NCI-H774 (cell line): ENCODE measurements around the gene CSMD2.

Source experiments
- DNase-seq: peaks from one replicate; lab custom pipeline; 2025; lab: John Stamatoyannopoulos, UW

The CSMD2 gene

DNA sequence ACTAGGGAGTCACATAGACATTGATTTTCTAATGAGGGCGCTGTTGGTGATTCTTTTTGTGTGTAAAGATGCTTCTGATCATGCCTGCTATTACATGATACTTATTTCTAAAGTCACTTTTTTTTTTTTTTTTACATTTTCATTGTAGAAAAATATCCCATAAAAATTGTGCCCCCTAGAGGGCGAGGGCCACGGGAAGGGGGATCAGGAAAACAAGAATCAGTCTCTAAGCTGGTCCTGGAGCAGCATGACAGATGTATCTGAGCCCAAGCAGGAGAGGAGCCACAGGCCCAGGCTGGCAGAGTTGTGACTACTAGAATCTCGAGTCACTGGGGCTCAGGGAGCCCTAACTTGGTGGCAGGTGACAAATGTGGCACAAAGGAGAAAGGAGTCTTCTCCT, 664.5 kb downstream of the CSMD2 start:
- DNase-seq: no peak

DNA sequence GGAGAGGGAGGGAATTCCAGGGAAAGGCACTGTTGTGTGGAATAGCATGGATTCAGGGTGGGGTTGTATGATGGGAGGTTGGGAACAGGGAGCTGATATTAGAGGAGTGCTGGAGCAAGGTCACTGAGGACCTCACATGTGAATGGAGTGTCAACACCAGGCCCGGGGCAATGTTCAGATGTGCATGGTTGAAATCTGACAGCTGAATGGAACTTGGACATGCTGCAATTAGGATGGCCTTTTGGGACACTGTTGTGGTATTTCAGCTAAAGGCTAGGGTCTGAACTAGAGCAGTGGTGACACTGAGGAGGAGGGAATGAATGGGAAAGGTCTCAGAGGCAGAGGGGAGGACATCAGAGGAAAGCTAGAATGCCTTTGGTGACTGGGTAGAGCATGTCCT, 667.6 kb downstream of the CSMD2 start:
- DNase-seq: no peak

DNA sequence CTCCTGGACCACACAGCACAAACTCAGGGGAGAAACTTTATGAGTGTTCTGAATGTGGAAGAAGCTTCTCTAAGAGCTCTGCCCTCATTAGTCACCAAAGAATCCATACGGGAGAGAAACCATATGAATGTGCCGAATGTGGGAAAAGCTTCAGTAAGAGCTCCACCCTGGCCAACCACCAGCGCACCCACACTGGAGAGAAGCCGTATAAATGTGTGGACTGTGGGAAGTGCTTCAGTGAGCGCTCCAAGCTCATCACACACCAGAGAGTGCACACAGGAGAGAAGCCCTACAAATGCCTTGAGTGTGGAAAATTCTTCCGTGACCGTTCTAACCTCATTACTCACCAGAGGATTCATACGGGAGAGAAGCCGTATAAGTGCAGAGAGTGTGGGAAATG, 670.1 kb downstream of the CSMD2 start:
- no peak for DNase-seq

DNA sequence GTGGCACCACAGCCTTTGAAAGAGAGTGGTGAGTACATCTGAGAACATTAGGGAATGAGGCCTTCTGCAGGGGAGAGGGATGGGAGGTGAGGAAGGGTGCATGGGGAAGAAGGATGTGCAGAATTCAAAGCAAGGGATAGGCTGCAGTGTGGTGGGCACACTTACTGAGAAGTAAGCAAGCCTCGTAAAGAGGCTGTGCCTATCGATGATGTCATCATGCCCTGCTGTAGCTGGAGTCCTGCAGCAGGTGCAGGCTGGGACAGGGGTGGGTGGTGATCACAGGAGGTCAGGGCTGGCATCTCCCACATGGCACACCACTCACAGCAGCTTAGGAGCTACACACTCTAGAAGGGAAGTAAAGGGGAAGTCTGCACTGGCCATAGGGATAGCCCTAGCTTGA, 676.4 kb downstream of the CSMD2 start:
- DNase-seq: no peak

DNA sequence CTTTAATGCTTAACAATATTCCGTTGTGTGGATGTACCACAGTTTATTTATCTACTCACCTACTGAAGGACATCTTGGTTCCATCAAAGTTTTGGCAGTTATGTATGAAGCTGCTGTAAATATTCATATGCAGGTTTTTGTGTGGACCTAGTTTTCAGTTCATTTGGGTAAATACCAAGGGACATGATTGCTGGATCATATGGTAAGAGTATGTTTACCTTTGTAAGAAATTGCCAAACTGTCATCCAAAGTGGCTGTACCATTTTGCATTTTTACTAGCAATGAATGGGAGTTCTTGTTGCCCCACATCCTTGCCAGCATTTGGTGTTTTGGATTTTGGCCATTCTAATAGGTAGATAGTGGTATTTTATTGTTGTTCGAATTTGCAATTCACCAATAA, 682.6 kb downstream of the CSMD2 start:
- no peak for DNase-seq

DNA sequence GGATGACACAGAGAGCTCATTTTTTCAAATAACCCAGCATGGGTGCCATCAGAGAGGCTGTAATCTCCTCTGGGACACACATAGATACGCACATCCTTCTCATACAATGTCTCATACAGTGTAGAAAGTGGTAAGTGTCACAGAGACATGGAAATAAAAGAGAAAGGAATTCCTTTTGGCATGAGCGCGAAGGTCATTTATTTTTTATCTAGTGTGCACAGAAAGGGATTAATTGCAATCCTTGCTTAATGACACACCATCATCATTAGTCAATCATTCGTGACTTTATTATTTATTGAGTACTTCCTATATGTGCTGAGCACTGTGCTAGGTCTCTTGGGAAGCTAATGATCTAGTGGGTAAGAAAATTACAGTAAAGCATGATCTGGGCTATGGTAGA, 687.6 kb downstream of the CSMD2 start:
- DNase-seq: no peak

DNA sequence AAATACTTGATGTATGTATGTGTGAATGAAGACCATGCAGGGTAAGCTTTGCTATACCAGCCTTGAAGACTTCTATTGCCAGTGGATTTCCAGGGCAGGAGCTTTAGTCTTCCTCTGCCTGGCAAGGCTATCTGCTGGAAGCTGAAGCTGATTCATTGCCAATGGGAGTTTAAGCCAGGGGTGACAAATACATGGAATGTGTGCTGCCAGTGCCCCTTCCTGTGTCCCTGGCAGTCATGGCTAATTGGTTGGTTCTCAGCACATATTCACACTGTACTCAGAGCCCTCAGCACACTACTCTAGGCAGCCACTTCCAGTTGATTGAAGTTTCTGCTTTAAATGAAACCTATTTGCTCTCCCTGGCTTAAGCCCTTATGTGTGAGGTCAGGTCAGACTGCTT, 691.1 kb downstream of the CSMD2 start:
- no peak for DNase-seq

DNA sequence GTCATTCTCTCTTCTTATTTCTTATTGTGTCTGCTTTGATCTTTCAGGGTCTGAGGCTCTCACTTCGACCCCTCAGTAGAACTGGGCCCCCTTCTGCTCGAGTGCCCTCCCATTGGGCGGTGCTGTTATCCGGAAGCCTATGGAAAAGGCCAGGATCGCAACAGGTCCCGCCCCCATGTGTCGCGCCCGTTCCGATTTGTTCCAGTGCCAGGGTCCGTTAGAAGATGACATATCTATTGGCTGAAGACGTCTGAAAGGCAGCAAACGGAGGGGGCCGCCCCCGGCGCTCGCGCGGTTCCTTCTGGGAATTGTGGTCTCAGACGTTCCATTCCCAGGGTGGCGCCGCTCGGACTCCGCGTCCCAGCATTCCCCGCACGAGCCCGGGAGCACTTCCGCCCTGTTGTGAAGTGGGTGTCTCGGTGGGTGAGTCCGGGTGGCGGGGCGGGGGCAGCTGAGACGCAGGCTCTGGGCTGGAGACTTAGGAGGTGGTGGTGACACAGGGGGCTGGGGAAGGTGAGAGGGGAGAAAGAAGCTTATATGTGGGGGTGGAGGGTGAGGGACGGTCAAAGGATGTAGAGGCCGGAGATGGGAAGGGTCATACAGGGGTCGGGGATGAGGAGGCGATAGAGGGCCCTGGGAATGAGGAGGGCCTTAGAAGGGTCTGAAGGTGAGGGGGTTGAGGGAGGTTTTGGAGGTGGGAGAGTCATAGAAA, 692.6 kb downstream of the CSMD2 start, which contains the start of gene ZSCAN20:
Gene ZSCAN20, plus strand, starts transcription at position 377 of the 712 bp plus-strand sequence. CDS start 6,644 bp downstream, outside the sequence.
- peak; percentile 100 for DNase-seq

DNA sequence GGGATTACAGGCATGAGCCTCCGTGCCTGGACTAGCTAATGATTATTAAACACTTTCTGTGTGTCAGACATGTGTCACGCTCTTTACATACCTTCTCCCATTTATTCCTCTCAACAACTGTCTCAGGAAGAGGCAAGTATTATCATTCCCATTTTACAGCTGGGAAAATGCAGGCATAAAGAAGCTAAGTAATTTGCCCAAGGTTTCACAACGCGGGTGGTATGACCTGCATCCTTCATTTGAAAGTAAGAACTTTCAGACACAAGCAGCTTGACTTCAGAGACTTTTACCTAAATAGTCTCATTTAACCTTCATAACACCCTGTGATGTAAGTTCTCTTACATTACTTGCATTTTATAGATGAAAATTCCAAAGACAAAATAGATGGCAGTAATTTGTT, 693.6 kb downstream of the CSMD2 start:
- no peak for DNase-seq

DNA sequence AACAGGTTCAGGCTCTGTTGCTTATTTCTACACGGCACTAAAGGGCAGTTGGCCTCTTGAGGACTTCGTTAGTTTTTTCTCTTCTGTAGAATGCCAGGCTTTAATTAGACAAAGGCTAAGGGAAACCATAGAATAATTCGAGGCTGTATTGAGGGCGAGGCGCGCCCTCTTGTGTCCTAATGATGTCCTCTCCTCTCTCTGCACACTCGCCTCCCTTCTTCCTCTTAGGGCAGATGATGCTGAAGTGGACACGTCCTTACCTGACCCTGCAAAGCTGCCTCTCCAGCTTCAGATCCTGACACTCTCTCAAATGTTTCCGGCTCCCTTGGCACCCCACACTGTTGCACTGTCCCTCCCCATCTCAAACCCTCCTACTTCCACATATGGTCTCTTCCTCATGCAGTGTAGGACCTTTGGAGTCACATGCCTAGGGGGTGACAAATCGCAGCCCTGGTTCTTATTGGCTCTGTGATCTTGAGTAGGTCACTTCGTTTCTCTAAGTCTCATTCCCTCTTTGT, 694.5 kb downstream of the CSMD2 start:
- peak; percentile 95 for DNase-seq

DNA sequence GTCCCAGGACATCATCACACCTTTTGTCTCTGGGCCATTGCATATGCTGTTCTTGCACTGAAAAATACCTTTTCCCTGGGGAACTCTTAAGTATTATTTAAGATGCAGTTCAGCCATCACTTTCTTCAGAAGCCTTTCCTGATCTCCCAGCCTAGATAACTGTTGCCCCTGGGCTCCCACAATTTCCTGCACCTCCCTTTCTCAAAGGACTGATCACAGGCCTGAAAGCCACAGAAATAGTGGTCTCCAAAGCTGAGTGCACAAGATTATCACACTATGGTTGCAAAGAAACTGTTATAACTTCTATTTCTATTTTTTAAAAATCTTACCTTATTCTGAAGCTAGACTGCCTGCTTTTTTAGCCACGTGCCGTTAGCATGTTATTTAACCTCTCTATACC, 695.3 kb downstream of the CSMD2 start:
- DNase-seq: no peak

DNA sequence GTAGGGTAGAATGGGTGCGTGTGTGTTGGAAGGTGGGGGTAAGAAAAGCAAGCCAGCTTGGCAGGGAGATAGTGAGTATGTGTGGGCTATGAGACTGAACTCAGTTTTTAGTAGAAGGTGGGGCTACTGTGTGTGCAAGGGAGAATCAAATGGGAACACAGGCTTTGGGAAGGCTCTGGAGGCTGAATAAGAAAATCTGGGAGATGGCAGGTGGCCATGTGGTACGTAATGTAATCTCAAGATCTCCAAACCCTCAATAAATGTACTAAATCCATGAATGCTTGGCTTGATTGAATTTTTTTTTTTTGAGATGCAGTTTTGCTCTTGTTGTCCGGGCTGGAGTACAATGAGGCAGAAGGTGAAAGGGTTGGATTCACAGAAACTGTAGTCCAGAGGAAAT, 696.1 kb downstream of the CSMD2 start:
- DNase-seq: no peak

DNA sequence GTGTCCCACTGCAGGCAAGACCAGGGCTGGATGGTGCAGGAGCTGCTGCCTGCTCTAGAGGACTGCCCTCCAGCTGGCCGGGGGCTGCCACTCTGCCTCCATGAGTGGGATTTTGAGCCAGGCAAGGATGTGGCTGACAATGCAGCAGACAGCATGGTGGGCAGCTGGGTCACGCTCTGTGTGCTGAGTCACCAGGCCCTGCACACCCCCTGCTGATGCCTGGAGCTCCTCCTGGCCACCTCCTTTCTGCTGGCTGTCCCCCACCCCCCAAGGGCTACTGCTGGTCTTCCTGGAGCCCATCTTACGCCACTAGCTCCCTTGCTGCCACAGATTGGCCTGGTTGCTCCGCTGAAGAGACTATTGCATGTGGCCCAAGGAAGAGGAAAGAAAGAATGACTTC, 696.5 kb downstream of the CSMD2 start:
- DNase-seq: no peak

DNA sequence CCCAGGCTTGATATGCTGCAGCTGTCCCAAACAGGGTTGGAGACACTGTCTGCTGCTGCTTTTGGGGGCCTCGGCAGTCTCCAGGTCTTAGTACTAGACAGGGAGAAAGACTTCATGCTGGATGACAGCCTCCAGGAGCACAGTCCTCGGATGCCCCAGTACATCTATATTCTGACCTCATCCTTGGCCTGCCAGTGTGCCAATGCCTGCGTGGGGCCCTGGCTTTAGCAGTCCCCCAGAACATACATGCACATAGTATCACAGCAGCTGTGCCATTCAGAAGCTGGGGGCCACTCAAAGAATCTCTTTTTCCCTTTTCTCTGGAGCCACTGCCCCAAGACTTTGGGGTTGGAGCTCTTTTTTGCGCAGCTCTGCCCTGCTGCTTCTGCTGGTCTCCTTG, 697.0 kb downstream of the CSMD2 start:
- DNase-seq: no peak

DNA sequence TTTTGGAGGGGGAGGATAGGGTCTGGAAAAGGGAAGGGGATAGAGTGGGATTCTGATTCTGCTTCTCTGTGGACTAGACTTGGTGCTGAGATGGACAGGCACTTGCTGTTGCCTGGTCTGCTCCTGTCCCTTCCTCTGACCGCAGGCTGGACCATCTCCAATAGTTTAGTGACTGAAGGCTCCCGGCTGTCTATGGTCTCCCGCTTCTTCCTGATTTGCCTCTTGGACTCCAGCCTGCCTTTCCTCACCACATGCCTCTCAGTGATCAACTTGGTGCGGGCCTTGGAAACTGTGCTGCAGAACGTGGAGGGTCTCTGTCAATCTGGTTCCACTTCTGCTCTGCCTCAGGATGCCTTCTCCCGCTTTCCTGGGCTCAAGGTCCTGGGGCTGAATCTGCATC, 698.9 kb downstream of the CSMD2 start:
- DNase-seq: no peak

DNA sequence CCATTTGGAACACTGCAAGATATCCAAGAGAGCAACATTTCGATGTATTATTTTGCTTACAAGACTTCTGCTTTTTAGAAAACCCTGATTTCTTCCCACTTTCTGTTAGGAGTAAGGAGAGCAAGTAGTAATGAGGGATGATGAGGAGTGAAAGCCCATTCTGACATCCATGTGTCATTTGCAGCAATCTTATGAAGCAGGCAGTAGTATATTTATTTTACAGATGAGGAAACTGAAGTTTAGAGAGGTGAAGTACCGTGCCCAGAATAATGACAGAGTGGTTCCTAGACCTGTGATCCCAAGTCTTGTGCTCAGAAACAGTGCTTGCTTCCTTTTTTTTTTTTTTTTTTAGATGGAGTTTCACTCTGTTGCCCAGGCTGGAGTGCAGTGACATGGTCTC, 699.7 kb downstream of the CSMD2 start:
- no peak for DNase-seq

DNA sequence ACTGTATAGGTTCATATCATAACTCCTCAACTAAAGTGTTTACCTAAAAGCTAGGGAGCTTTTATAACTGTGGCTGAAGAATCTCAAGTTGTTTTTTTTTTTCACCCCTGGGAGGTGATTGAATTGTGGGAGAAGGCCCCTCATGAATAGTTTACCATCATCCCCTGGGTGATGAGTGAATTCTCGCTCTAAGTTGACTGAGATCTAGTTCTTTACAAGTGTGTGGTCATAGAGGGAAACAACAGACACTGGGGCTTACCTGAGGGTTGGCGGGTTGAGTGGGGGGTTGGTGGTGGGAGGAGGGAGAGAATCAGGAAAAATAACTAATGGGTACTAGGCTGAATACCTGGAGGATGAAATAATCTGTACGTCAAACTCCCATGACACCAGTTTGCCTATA, 700.5 kb downstream of the CSMD2 start:
- DNase-seq: no peak
